HL-60/S4 (cell line): ENCODE data around the gene MIPEP.

Source experiments
- in situ Hi-C: fragments of 300-500 bp; cut with MboI; formaldehyde crosslinking; loops from 2 replicates; pipeline ENCODE4 v1.14.3; 2022; ENCODE audit warnings: low sequenced_read_pairs

Gene MIPEP

DNA sequence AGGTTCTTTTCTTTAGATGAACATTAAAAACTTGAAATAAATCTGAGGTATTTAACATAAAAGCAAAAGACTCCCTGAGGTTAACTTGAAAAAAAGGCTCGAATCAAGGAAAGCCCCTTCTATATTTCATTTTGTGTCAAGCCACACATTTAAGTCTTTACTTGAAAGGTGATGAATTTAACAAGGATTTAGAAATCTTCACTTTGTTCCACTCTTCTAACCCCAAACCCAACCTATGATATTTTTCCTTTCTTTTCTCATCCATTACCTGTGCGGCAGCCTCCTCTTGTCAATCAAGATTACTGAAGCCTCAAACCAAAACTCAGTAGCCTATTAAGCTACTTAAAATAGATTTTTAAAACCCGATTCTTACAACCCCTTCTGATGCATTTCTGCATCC is 33.8 kb downstream of the MIPEP start:
- in situ Hi-C loops, result no loop called here

DNA sequence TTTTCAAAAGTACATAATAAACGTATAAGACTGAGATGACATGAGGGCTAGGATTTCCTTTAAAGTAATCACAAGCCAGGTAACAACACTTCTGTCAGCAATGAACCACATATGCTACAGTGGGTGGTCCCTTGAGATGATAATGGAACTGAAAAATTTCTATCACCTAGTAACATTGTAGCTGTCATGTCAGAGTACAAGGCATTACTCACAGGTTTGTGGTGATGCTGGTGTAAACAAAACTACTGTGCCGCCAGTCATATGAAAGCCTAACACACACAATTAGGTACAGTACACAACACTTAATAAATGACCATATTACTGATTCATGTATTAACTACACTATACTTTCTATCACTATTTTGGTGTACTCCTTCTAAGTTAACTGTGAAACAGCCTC is 36.8 kb downstream of the MIPEP start:
- in situ Hi-C loops, result no loop called here

DNA sequence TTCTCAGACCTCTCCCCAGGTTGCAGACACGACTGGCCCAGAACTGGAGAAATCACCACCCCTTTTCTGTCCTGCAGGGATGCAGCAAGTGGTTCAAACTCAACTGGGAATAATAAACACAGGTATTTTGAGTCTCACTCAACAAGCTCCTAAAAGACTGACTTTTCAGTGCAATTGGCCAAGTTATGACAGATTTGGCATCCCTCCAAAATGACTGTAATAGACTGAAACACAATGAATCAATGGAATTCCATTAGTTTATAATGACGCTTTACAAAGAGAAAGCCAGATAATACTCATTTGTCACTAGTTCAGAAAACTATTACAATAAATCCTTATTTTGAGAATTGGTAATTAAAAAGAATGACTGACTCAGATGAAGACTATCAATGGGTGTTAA is 38.1 kb downstream of the MIPEP start:
- in situ Hi-C loops, result no loop called here

DNA sequence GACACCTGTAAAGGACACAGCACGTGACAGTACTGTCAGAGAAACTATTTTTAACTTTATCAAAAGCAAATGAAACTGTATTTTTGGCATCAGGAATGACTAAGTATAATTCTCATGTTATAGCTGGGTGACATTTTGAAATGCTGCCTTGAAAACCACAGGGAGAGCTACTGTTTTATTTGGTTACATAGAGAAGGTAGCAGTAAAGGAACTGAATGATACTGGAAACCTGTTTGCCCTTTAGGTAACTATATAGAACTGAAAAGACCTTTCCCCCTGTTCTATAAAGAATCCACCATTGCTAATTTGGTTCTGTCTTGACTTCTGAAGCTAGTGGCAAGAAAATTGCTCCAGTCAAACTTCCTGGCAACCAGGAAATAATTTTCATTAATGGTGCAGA is 39.1 kb downstream of the MIPEP start:
- in situ Hi-C loops, result no loop called here

DNA sequence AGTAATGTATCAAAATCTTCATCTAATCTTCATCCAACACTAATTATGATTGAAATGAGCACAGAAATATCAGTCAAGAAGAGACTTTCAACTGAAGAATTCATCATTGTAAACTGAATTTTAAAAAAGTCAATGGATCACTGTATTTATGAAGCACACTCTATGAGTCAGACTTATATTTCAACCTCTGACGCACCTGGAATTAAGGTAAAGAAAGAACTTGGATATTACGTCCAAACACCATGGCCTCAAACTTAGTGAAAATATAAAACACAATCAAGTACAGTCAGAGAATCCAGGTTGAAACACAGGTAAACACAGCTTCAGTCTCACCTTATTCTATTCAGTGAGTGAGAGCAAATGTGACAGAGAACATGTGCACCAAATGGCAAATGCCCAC is 39.5 kb downstream of the MIPEP start:
- in situ Hi-C loops, result no loop called here

DNA sequence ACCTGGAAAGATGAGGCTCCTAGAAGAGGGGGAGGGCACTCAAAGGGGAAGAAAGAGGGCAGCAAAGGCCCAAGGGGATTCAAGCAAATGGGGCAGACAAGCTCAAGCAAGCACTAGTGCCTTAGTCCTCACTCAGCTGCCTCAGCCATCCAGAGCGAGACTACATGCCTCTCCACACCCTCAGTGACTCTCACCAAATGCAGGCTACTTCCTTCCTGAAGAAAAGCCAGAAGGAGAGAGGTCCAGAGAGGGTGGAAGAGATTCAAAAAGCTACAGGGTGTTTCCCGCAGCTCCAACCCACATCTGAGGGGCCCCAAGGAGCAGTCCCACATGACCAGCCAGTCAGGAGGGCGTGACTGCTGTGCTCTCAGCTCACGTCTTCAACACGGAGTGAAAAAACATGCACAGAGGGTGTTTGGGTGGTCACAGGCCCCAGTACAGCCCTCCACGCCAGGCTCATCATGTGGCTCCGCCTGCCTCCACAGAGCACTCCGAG is 40.5 kb downstream of the MIPEP start:
- in situ Hi-C loops, result no loop called here

DNA sequence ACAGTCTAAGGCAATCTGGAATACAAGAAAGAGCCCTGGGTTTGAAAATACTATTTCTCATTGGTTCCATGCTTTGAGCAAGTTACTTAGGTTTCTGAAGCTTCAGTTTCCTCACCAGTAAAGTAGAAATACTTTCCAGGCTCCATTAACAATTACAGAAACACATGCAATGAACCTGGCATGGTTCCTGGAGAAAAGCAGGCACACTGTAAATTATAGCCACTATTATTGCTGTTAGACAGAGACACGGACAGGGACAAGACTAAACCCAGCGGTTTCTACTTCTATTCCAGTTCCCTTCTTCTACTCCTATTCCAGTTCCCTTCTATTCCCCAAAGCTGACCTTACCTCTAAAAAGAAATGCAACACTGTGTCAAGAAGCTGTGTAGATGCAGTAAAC is 41.2 kb downstream of the MIPEP start:
- in situ Hi-C loops, result no loop called here

DNA sequence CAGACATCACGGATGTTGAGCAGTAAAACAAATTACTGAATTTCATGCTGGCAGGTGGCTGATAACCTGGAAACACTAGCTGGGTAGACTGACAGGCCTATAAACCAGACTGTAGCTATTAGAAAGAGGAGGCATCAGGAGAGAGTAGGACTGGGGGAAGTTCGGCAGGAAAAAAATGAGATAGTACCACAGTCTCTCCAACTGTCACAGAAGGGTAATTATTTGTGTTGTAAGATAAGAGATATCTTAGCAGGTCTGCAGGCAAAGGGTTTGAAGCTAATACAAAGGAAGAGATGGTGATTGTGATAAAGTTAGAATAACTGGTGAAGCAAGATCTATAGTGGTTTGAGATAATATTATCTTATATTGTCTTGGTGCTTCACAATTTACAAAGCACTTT is 41.7 kb downstream of the MIPEP start:
- in situ Hi-C loops, result no loop called here

DNA sequence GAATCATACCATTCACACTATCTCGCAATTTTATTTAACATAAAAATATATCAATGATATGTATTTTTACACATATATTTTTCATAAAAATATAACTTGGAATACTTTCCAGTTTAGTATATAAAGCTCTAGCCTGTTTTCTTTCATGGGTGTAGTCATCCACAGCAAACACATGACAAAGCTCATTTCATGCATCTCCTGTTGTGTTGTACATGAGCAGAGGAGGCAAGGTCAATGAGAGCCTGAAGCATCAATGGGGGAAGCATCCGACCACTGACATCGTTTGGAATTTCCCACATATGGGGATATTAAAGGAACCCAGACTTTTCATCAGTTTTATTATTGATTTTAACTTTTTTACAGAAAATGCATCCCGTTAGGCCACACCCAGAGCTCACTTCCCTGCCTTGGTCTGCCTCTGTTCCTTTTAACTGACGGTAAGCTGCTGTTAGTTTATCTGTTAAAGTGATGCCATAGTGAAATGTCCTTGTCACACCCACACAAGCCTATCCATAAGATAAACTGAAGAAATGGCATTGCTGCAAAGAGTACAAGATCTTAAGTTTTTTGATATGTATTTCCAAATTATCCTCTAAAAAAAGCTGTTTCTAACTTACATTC is 44.0 kb downstream of the MIPEP start:
- in situ Hi-C loops, result no loop called here

DNA sequence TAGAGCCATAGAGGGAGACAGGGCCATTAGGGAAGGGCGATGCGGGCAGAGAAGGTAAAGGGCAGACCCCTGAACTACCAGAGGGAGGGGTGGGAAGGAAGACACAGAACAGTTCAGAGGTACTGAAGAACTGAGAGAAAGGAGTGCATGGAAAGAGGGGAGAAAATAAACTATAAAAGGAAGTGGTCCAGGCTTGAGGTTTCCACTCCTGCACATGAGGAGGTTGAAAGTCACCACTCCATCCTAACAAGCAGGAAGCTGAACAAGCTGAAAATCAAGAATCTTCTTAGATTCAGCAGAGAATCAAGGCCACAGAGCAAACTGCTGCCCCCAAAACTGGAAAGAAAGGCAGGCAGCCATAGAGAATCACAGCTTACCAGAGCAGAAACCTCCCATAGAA is 45.1 kb downstream of the MIPEP start:
- in situ Hi-C loops, result no loop called here

DNA sequence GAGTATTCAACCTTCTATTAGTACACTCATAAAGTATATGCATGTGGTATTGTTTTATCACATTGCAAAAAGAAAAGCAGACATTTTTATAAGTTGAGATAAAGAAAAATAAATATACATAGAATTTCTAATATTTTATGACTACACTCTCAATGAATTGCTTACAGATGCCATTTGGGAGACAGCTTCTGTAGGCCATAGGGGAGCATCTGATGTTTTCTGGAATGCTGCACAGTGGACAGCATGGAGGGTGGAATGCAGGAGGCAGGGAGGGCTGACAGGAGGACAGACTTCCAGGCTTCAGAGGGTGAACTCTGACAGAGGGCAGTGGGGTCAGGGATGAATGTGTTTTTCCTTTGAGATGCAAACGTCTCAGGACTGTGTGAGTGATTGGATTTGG is 45.8 kb downstream of the MIPEP start:
- in situ Hi-C loops, result no loop called here

DNA sequence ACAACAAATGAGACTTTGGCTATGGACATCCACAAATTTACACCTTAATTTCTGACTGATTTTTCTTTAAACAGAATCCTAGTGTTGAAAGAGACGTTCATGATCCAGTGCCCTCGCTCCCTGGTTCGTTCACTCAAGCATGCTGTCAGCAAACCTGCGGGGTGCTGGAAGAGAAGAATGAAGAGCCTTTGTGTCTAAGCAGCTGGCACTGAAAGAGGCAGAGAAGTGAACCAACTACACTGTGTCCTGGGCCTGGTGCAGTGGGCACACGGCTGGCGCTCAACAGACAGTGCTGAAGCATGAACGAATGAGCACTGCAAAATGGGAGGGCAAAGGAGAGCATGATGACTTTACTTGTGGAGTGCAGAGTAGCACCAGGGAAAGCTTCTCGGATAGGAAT is 46.8 kb downstream of the MIPEP start:
- in situ Hi-C loops, result no loop called here

DNA sequence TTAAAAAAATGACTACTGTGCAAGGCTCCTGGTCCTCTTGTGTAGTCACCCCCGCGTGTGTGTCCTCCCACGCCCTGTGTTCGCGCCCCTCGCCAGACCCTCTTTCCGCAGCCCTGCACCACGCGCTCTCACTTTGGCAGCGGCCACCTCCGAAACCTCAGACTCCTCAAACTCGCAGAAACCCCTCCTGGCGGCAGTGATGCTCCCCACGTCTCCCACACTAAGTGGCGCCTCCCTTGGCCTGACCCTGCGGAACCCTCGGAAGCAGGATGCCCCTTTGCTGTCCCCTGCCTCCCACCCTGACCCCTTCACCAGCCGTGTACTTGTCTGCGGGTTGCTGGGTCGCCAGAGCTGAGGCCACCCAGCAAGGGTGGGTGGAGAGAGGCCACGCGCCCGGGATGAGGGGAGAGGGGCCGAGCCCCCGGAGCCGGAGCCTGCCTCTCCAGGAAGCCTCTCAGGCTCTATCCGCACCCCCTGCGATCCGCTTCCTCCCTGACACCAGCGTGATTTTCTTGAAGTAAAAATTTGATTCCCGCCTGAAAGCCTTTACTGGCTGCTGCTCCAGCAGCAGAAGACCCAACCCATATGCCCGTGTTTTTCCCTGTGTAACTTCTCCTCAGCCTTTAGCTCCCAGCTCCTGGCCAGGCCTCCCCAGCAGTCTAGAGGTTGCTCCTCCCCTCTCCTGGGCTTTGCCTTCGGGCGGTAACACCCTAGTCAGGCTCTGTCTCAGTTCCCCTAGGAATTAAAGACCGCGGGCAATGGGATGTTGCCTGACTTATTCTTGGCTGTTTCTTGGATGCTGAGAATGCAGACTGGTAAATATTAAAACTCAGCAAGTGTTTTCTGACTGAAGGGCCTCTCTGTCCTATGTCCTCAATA is 55.2 kb downstream of the MIPEP start:
- in situ Hi-C loops, result no loop called here

DNA sequence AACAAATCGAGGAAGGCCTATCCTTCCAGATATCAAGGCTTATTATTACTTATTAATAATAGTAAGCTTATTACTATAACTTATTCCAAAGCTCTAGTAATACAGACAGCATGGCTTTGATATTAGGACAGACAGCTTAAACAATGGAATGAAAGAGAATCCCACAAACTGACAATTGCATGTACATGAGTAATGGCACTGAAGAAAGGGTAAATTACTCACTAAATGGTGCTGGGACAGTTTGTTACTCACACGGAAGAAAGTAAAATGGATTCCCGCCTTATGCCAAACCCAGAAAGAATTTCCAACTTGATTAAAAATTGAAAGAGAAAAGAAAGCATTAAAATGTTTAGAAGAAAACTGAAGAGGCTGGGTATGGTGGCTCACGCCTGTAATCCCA is 60.3 kb downstream of the MIPEP start:
- in situ Hi-C loops, result no loop called here

DNA sequence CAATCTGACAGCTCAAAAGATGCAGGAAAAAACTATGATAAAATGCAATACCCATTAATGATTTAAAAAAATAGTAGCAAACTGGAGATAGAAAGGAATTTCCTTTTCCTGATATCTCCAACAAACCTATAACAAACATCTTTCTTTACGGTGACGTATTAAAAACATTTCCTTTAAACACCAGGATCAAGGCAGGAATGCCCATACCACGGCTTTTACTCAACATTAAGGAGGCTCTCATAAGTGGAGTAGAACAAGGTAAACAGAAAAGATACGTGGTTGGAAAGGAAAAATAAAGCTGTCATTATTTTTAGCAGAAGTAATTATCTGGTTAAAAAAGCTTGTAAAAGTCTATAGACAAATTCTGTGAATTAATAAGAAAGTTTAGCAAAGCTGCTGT is 61.1 kb downstream of the MIPEP start:
- in situ Hi-C loops, result no loop called here

DNA sequence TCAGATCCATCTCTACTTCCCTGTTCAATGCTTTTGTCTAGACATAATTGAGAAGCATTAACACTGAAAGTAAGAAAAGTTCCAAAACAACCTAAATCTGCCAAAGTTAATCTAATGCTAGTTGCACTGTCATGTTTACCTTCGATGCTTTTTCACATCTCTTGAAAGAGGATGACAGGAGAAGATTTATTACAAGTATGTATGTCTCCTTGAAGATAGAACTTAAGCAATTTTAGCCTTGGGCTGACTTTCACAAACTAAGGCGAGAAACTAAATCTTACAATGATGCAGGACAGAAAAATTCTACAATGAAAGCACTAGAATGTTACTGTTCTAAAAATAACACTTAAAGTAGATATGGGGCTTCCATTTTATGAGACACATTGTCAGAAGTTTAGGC is 64.0 kb downstream of the MIPEP start:
- in situ Hi-C loops, result no loop called here

DNA sequence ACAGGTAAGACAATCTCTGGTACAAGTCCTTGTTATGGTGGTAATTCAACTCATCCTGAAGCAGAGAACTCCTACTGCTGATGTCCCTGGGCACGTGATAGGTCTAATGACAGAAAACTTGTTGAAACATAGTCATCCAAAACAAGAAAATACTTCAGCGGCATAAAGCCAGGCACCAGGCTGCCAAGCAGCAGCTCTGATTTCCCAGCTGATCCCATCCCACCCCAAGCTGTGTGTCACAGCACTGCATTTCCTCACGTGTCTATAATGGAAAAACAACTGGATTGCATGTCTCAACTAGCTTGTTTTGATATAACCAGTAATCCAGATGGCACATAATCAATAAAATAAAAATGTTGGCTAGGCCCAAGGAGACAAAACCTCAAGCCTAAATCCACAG is 64.8 kb downstream of the MIPEP start:
- in situ Hi-C loops, result no loop called here

DNA sequence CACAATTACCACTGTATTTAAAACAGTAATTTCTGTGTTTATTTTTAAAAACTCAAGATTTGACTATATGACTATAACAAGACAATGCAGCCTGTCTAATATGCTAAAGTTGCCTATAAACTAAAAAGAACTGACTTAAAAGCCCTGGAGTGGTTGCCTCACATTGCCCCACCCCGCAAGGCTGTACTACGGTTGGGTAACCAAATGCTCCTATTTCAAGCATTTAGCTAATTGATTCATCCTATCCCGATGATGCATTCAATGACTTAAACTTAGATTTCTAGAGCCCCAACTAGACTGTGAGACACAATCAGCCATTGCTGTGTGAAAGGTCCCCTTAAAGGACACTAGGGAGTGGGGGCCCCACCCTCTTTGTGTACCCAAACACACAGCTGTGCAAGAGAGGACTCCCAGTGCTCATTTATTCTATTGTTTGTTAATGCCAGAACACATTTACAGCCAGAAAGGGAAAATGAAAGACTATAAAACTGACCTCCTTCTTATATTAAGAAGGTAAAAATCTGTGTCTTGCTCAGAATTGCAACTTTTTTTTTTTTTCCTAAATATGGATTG is 66.9 kb downstream of the MIPEP start:
- in situ Hi-C loops, result no loop called here

DNA sequence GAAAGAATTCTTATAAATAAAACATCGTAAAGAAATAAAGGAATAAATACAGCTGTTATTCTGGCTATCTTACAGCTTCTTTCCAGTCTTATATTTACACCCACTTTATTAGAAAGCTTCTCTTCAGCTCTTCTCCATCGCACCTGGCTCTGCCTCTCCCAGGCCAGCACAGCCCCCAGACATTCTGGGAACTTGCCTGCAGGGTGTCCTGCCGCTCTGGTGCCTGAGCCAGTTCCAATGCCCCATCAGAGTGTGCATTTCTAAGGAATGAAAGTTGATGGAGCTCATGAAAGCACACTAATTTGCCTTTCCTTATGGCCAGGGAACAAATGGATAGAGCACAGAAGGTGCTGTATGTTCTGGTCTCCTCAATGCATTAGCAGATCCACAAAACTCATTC is 68.7 kb downstream of the MIPEP start:
- in situ Hi-C loops, result no loop called here

DNA sequence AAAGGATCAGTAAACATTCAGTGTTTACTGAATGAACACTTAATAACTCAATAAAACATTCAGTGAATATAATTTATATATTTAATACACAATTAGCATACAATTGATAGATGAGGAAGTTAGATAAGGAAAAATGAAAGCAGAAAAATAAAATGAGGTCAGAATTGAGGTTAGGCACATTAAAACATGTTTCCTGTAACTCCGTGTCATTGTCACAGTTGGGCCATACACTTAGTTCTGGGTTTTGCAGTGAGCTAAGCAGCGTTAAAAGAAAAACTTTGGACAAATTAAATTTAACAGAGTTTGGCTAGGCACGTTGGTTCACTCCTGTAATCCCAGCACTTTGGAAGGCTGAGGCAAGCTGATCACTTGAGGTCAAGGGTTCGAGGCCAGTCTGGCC is 71.4 kb downstream of the MIPEP start:
- in situ Hi-C loops, result no loop called here

DNA sequence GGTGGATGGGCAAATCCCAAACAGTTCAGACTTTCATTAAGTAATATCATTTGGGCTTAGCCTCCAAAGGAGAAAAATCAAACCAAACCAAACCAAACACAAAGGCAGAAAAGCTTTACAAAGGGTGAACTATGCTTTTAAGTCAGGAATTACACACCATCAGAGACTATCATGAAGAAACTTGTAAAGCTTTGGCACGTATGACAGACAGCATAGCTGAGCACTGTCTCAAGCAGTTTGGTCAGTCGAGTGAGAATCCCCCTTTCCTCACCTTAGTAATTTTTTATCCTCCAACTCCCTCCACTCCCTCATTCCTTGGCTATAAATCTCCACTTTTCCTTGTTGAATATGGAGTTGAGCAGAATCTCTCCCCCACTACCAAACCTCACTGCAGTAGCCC is 72.1 kb downstream of the MIPEP start:
- in situ Hi-C loops, result no loop called here

DNA sequence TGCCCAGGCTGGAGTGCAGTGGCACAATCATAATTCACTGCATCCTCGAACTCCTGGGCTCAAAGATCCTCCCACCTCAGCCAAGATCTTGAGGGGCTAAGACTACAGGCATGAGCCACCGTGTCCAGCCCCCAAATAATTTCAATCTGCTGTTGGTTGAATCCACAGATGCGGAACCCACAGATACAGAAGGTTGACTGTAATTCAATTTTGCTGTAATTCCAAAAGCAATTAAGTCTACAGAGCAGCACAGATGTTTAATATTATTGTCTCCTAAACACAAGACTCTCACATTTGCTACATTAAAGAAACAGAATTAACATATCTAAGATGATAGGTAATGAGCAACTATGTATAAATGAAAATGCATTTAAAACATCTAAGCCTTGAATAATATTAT is 75.6 kb downstream of the MIPEP start:
- in situ Hi-C loops, result no loop called here
